ENCODE measurements around the gene TENM4.
"Not testable (repeated sequence)": the region's sequence is repeated elsewhere in the genome, so short reads cannot be mapped to it uniquely, and the experiment has no call there.

The TENM4 gene

GRCh38 chr11:78641541-78641940 is 799.3 kb downstream of the TENM4 start:
- H3K4me1 Mint-ChIP-seq (ENCODE audit: low read depth): peaks cover 10% of the 10 kb centered on the region
- H3K9me3 Mint-ChIP-seq (ENCODE audit: low read depth): no peaks in the 10 kb centered on the region
- no peaks in the 10 kb centered on the region for H3K36me3 Mint-ChIP-seq
- no peak overlapping the region for H3K27ac Mint-ChIP-seq
- no peak overlapping the region for H3K4me3 Mint-ChIP-seq
- H3K27me3 Mint-ChIP-seq: no peaks in the 10 kb centered on the region

- Mint-ChIP-seq H3K27ac (no peak overlapping the region), H3K4me3 (no peak overlapping the region)
Measured at GRCh38 chr11:78638704-78639380, 802.0 kb downstream of the TENM4 start.

GRCh38 chr11:78637527-78637926 is 803.3 kb downstream of the TENM4 start:
- H3K9me3 Mint-ChIP-seq (ENCODE audit: low read depth); H3K27ac Mint-ChIP-seq; H3K4me1 Mint-ChIP-seq (ENCODE audit: low read depth); H3K36me3 Mint-ChIP-seq; H3K4me3 Mint-ChIP-seq; H3K27me3 Mint-ChIP-seq: not testable (repeated sequence)

More at GRCh38 chr11:78638704-78639380, 802.0 kb downstream of the TENM4 start:
- Mint-ChIP-seq H3K36me3 (peaks cover 4% of the 10 kb centered on the region), H3K27me3 (peaks cover 1% of the 10 kb centered on the region), H3K9me3 (ENCODE audit: low read depth) (peaks cover 5% of the 10 kb centered on the region), H3K4me1 (ENCODE audit: low read depth) (peaks cover 12% of the 10 kb centered on the region)

- peaks cover 4% of the 10 kb centered on the region for H3K27me3 Mint-ChIP-seq
- peak overlapping the region; percentile 13 for H3K27ac Mint-ChIP-seq
- H3K9me3 Mint-ChIP-seq (ENCODE audit: low read depth): peaks cover 5% of the 10 kb centered on the region
- no peak overlapping the region for H3K4me3 Mint-ChIP-seq
- peaks cover 5% of the 10 kb centered on the region for H3K36me3 Mint-ChIP-seq
- H3K4me1 Mint-ChIP-seq (ENCODE audit: low read depth): peaks cover 4% of the 10 kb centered on the region
Measured at GRCh38 chr11:78635814-78636506, 804.9 kb downstream of the TENM4 start.

GRCh38 chr11:78633516-78634310 is 807.1 kb downstream of the TENM4 start:
- Mint-ChIP-seq H3K27ac (no peak overlapping the region), H3K4me3 (no peak overlapping the region), H3K4me1 (ENCODE audit: low read depth) (peaks cover 4% of the 10 kb centered on the region), H3K27me3 (peaks cover 4% of the 10 kb centered on the region), H3K9me3 (ENCODE audit: low read depth) (peaks cover 22% of the 10 kb centered on the region), H3K36me3 (peaks cover 11% of the 10 kb centered on the region)

- Mint-ChIP-seq H3K9me3 (ENCODE audit: low read depth) (peaks cover 32% of the 10 kb centered on the region), H3K27me3 (peaks cover 7% of the 10 kb centered on the region), H3K36me3 (peaks cover 16% of the 10 kb centered on the region), H3K4me3 (no peak overlapping the region), H3K4me1 (ENCODE audit: low read depth) (peaks cover under 1% of the 10 kb centered on the region), H3K27ac (no peak overlapping the region)
Measured at GRCh38 chr11:78630561-78631303, 810.1 kb downstream of the TENM4 start.

- no peaks in the 10 kb centered on the region for H3K4me1 Mint-ChIP-seq (ENCODE audit: low read depth)
- H3K27ac Mint-ChIP-seq: no peak overlapping the region
- peaks cover 32% of the 10 kb centered on the region for H3K9me3 Mint-ChIP-seq (ENCODE audit: low read depth)
- peaks cover 7% of the 10 kb centered on the region for H3K27me3 Mint-ChIP-seq
- H3K36me3 Mint-ChIP-seq: peaks cover 16% of the 10 kb centered on the region
- H3K4me3 Mint-ChIP-seq: no peak overlapping the region
Measured at GRCh38 chr11:78630155-78630554, 810.7 kb downstream of the TENM4 start.

GRCh38 chr11:78622666-78623065 is 818.2 kb downstream of the TENM4 start:
- Mint-ChIP-seq H3K9me3 (ENCODE audit: low read depth) (peaks cover 10% of the 10 kb centered on the region), H3K36me3 (peaks cover 7% of the 10 kb centered on the region), H3K4me1 (ENCODE audit: low read depth) (no peaks in the 10 kb centered on the region), H3K4me3 (no peak overlapping the region), H3K27ac (no peak overlapping the region), H3K27me3 (no peaks in the 10 kb centered on the region)

- Mint-ChIP-seq H3K36me3 (peaks cover 7% of the 10 kb centered on the region), H3K4me1 (ENCODE audit: low read depth) (no peaks in the 10 kb centered on the region), H3K27ac (no peak overlapping the region), H3K4me3 (no peak overlapping the region), H3K27me3 (peaks cover 1% of the 10 kb centered on the region), H3K9me3 (ENCODE audit: low read depth) (peaks cover 8% of the 10 kb centered on the region)
Measured at GRCh38 chr11:78620159-78620558, 820.7 kb downstream of the TENM4 start.

- Mint-ChIP-seq H3K4me1 (ENCODE audit: low read depth) (no peaks in the 10 kb centered on the region), H3K27me3 (peaks cover 4% of the 10 kb centered on the region), H3K36me3 (peaks cover 7% of the 10 kb centered on the region), H3K27ac (no peak overlapping the region), H3K9me3 (ENCODE audit: low read depth) (peaks cover 8% of the 10 kb centered on the region), H3K4me3 (no peak overlapping the region)
Measured at GRCh38 chr11:78615724-78616123, 825.1 kb downstream of the TENM4 start.

GRCh38 chr11:78613378-78613813 is 827.4 kb downstream of the TENM4 start:
- no peak overlapping the region for H3K27ac Mint-ChIP-seq
- H3K9me3 Mint-ChIP-seq (ENCODE audit: low read depth): no peaks in the 10 kb centered on the region
- H3K4me1 Mint-ChIP-seq (ENCODE audit: low read depth): no peaks in the 10 kb centered on the region
- H3K4me3 Mint-ChIP-seq: no peak overlapping the region
- peaks cover 4% of the 10 kb centered on the region for H3K27me3 Mint-ChIP-seq
- no peaks in the 10 kb centered on the region for H3K36me3 Mint-ChIP-seq

GRCh38 chr11:78612721-78613377 is 828.0 kb downstream of the TENM4 start:
- Mint-ChIP-seq H3K4me1 (ENCODE audit: low read depth) (no peaks in the 10 kb centered on the region), H3K36me3 (no peaks in the 10 kb centered on the region), H3K27ac (no peak overlapping the region), H3K9me3 (ENCODE audit: low read depth) (no peaks in the 10 kb centered on the region), H3K27me3 (peaks cover 4% of the 10 kb centered on the region), H3K4me3 (no peak overlapping the region)

GRCh38 chr11:78609321-78609720 is 831.5 kb downstream of the TENM4 start:
- not testable (repeated sequence) for H3K9me3 Mint-ChIP-seq (ENCODE audit: low read depth); H3K4me1 Mint-ChIP-seq (ENCODE audit: low read depth); H3K27ac Mint-ChIP-seq; H3K36me3 Mint-ChIP-seq; H3K27me3 Mint-ChIP-seq; H3K4me3 Mint-ChIP-seq

GRCh38 chr11:78607696-78608095 is 833.1 kb downstream of the TENM4 start:
- no peak overlapping the region for H3K27ac Mint-ChIP-seq
- peaks cover 2% of the 10 kb centered on the region for H3K27me3 Mint-ChIP-seq
- H3K4me3 Mint-ChIP-seq: no peak overlapping the region
- no peaks in the 10 kb centered on the region for H3K9me3 Mint-ChIP-seq (ENCODE audit: low read depth)
- no peaks in the 10 kb centered on the region for H3K4me1 Mint-ChIP-seq (ENCODE audit: low read depth)
- H3K36me3 Mint-ChIP-seq: no peaks in the 10 kb centered on the region
